Panc1 (cell line): ENCODE measurements around the gene COQ9. TPM values are rescaled to one million over a fixed set of nuclear protein-coding genes. Genes with fewer than 3 reads are reported as not detected.

Experiments used
- ATAC-seq: fragments of 200-7000 bp; cut with Tn5 transposase; 2 replicates; pipeline ENCODE4 v1.9.1; 2020; ENCODE audit warnings: mild to moderate bottlenecking, moderate library complexity
- BruUV-seq: library from RNA; stranded (reverse); fragments of 400-500 nt; replicated peaks from 2 replicates; lab custom pipeline; 2021; lab: Mats Ljungman, UMichigan
- CTCF ChIA-PET: fragments of 300-600 bp; sonication (Branson Sonifier 250); formaldehyde crosslinking; loops from one replicate; lab custom pipeline; 2022; ENCODE audit warnings: antibody characterized with exemption; lab: Charles Lee
- POLR2A ChIA-PET: fragments of 300-600 bp; sonication (Branson Sonifier 250); formaldehyde crosslinking; loops from one replicate; lab custom pipeline; 2022; ENCODE audit warnings: antibody characterized with exemption; lab: Charles Lee
- DNase-seq: peaks from one replicate; pipeline ENCODE4 v3.0.0-alpha.2; 2010; ENCODE audit warnings: low read depth, low spot score
- H3K27ac ChIP-seq: 2 replicates; pipeline ENCODE4 v1.5.1; 2011; ENCODE audit warnings: mild to moderate bottlenecking, low read length, inconsistent platforms
- H3K27me3 ChIP-seq: fragments of 200-500 bp; sonication (Bioruptor generic); 2 replicates; pipeline ENCODE4 v1.6.0; 2014; ENCODE audit warnings: low read length, inconsistent platforms; ENCODE audit not compliant: control insufficient read depth, insufficient read depth
- H3K36me3 ChIP-seq: fragments of 200-500 bp; sonication (Bioruptor generic); 2 replicates; pipeline ENCODE4 v1.5.1; 2014; ENCODE audit warnings: inconsistent platforms, mild to moderate bottlenecking, low read length, moderate library complexity; ENCODE audit not compliant: control insufficient read depth, insufficient read depth
- H3K4me1 ChIP-seq: 2 replicates; pipeline ENCODE4 v1.5.1; 2011; ENCODE audit warnings: inconsistent platforms, mild to moderate bottlenecking, low read length, moderate library complexity; ENCODE audit not compliant: control insufficient read depth, insufficient read depth
- H3K4me3 ChIP-seq, 2 experiments: 2 replicates each; pipeline ENCODE4 v1.5.1; 2011 to 2012; ENCODE audit warnings: low read depth in 2 of 2, low read length in 2 of 2, mild to moderate bottlenecking in 2 of 2, inconsistent platforms in 1 of 2, moderate library complexity in 1 of 2
- H3K9me3 ChIP-seq: fragments of 200-500 bp; sonication (Bioruptor generic); 2 replicates; pipeline ENCODE4 v1.5.1; 2014; ENCODE audit warnings: low read depth, mild to moderate bottlenecking, inconsistent platforms, low read length, moderate library complexity; ENCODE audit not compliant: control insufficient read depth, insufficient read depth
- CTCF ChIP-seq: fragments of 450-650 bp; IDR thresholded peaks from 2 replicates; pipeline ENCODE4 v1.5.1; 2017; ENCODE audit warnings: mild to moderate bottlenecking
- POLR2AphosphoS5 ChIP-seq: IDR thresholded peaks from 2 replicates; pipeline ENCODE4 v1.6.1; 2012; ENCODE audit warnings: mild to moderate bottlenecking, low read depth, low read length, moderate library complexity
- REST ChIP-seq, 2 experiments: IDR thresholded peaks; 2 replicates each; pipeline ENCODE4 v1.6.1; 2011 to 2012; ENCODE audit warnings: low read depth in 2 of 2, control low read depth in 1 of 2, low read length in 1 of 2, mild to moderate bottlenecking in 1 of 2, moderate library complexity in 1 of 2; ENCODE audit not compliant: insufficient read depth in 1 of 2
- SIN3A ChIP-seq: IDR thresholded peaks from 2 replicates; pipeline ENCODE4 v1.6.1; 2012; ENCODE audit warnings: low read depth, mild to moderate bottlenecking, low read length, moderate library complexity, borderline replicate concordance; ENCODE audit not compliant: insufficient read depth
- TCF7L2 ChIP-seq: IDR thresholded peaks from 2 replicates; pipeline ENCODE4 v1.6.1; 2011; ENCODE audit warnings: mild to moderate bottlenecking, low read depth, low read length, inconsistent platforms
- in situ Hi-C: cut with HindIII; loops from 2 replicates; pipeline ENCODE4 v1.10.0; 2016; ENCODE audit warnings: low sequenced_read_pairs, low pct_unique_long_range_greater_than_20kb
- intact Hi-C: fragments of 100-400 bp; cut with micrococcal nuclease; formaldehyde crosslinking; loops from one replicate; pipeline ENCODE4 v1.10.0; 2022; ENCODE audit not compliant: unreplicated experiment
- total RNA-seq: library from RNA; stranded (reverse); gene quantifications from one replicate; pipeline ENCODE4 v1.2.1, GENCODE V29; 2021; ENCODE audit not compliant: unreplicated experiment

COQ9 gene
- total RNA-seq, 1 experiment from 2014 or later: 48.5 TPM

GRCh38 chr16:57468346-57468745 lies 21.1 kb downstream of the COQ9 start:
- no peak for TF ChIP-seq CTCF
- TF ChIP-seq SIN3A: no peak
- TF ChIP-seq POLR2AphosphoS5: no peak
- no peak for TF ChIP-seq REST (IDR thresholded peaks at IDR 0.05; ENCODE audit: insufficient read depth in 1 of 2, low read depth in 2 of 2, low read length in 1 of 2)
- TF ChIP-seq TCF7L2: no peak
- no peak for ATAC-seq
- POLR2A ChIA-PET: no interaction called here
- Histone ChIP-seq H3K36me3 (peaks cover 2% of the 10 kb centered on the region), H3K4me3 (no peak overlapping the region), H3K9me3 (no peaks in the 10 kb centered on the region), H3K27ac (no peak overlapping the region), H3K27me3 (no peaks in the 10 kb centered on the region), H3K4me1 (peaks cover 9% of the 10 kb centered on the region; the same call in 1 of the 2 replicates)
- no peak for DNase-seq
- intact Hi-C loops (loop anchor here (10.0 kb wide), 1 partner anchor 46 kb away; no protein-coding TSS in a partner anchor), in situ Hi-C loops (no loop called here)
- BruUV-seq: no TSS peak
- CTCF ChIA-PET: no interaction called here

- DNase-seq (no peak), ATAC-seq (no peak)
- Histone ChIP-seq H3K9me3 (no peaks in the 10 kb centered on the region), H3K36me3 (peaks cover 2% of the 10 kb centered on the region), H3K4me1 (peaks cover 7% of the 10 kb centered on the region; the same call in 1 of the 2 replicates), H3K27ac (no peak overlapping the region), H3K4me3 (no peak overlapping the region), H3K27me3 (no peaks in the 10 kb centered on the region)
- intact Hi-C loops: loop anchor here (10.0 kb wide), 1 partner anchor 46 kb away; no protein-coding TSS in a partner anchor
- in situ Hi-C loops: no loop called here
- ChIA-PET CTCF (no interaction called here), POLR2A (no interaction called here)
- no TSS peak for BruUV-seq
- TF ChIP-seq POLR2AphosphoS5 (no peak), TCF7L2 (no peak), REST (IDR thresholded peaks at IDR 0.05; ENCODE audit: insufficient read depth in 1 of 2, low read depth in 2 of 2, low read length in 1 of 2) (no peak), CTCF (no peak), SIN3A (no peak)
Observed at GRCh38 chr16:57469046-57469445, 21.8 kb downstream of the COQ9 start.
